ENCODE data around the gene MICB.

GRCh38 chr6:31513456-31514165, 15.7 kb downstream of the MICB start:
- TF ChIP-seq CTCF (conservative IDR thresholded peaks at IDR 0.05; ENCODE audit: low read length): no peak
- TF ChIP-seq EZH2phosphoT487 (IDR thresholded peaks at IDR 0.05; ENCODE audit: borderline replicate concordance): no peak
